A673 (cell line): Measurements from ENCODE around the gene DNAJB13.

Experiments
- EZH2 ChIP-seq: fragments of 200-600 bp; sonication (generic); IDR thresholded peaks from 2 replicates; pipeline ENCODE4 v1.6.1; 2017; ENCODE audit warnings: borderline replicate concordance, low read depth, mild to moderate bottlenecking, mixed read lengths, antibody characterized with exemption, low read length; ENCODE audit not compliant: poor library complexity, severe bottlenecking
- TF ChIP-seq, protein P1 (sequence below): fragments of 300-800, 200-600 bp; sonication (generic); conservative IDR thresholded peaks from 2 replicates; pipeline ENCODE4 v1.5.1; 2017; ENCODE audit warnings: low read depth, mild to moderate bottlenecking, antibody characterized with exemption, low read length, moderate library complexity, mixed read lengths

DNA sequence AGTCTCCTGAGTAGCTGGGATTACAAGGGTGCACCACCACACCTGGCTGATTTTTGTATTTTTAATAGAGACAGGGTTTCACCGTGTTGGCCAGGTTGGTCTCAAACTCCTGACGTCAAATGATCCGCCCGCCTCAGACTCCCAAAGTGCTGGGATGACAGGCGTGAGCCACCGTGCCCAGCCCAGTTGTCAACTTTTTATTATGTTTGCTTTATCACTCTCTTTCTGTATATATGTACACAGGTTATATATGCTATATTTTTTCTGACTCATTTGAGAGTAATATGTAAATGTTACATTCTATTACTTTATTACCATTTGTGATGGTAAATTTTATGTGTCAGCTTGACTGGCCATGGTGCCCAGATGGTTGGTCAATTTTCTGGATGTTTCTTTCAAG, 18.9 kb upstream of the DNAJB13 start:
- TF ChIP-seq, protein P1, sequence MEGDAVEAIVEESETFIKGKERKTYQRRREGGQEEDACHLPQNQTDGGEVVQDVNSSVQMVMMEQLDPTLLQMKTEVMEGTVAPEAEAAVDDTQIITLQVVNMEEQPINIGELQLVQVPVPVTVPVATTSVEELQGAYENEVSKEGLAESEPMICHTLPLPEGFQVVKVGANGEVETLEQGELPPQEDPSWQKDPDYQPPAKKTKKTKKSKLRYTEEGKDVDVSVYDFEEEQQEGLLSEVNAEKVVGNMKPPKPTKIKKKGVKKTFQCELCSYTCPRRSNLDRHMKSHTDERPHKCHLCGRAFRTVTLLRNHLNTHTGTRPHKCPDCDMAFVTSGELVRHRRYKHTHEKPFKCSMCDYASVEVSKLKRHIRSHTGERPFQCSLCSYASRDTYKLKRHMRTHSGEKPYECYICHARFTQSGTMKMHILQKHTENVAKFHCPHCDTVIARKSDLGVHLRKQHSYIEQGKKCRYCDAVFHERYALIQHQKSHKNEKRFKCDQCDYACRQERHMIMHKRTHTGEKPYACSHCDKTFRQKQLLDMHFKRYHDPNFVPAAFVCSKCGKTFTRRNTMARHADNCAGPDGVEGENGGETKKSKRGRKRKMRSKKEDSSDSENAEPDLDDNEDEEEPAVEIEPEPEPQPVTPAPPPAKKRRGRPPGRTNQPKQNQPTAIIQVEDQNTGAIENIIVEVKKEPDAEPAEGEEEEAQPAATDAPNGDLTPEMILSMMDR = no peak
- TF ChIP-seq EZH2 = no peak
